HEK293T (cell line): ENCODE results near the gene DYNC2I2.

Experiments
- ARNT ChIP-seq: fragments of 450-650 bp; IDR thresholded peaks from 2 replicates; pipeline ENCODE4 v1.6.1; 2017; ENCODE audit warnings: mild to moderate bottlenecking
- BHLHE40 ChIP-seq: fragments of 450-650 bp; IDR thresholded peaks from 2 replicates; pipeline ENCODE4 v1.6.1; 2016; ENCODE audit warnings: mild to moderate bottlenecking, moderate library complexity, borderline replicate concordance
- CTBP1 ChIP-seq: fragments of 450-650 bp; IDR thresholded peaks from 2 replicates; pipeline ENCODE4 v1.6.1; 2016; ENCODE audit warnings: borderline replicate concordance
- ELF4 ChIP-seq: fragments of 450-650 bp; IDR thresholded peaks from 2 replicates; pipeline ENCODE4 v1.6.1; 2017; ENCODE audit warnings: antibody characterized with exemption
- FOXA1 ChIP-seq: fragments of 450-650 bp; IDR thresholded peaks from 2 replicates; pipeline ENCODE4 v1.6.1; 2016; ENCODE audit warnings: mild to moderate bottlenecking
- HDGF ChIP-seq: fragments of 450-650 bp; IDR thresholded peaks from 2 replicates; pipeline ENCODE4 v1.6.1; 2017; ENCODE audit warnings: antibody characterized with exemption, borderline replicate concordance
- L3MBTL2 ChIP-seq: fragments of 450-650 bp; conservative IDR thresholded peaks from 2 replicates; pipeline ENCODE4 v1.6.1; 2016; ENCODE audit warnings: mild to moderate bottlenecking
- SP1 ChIP-seq: fragments of 450-650 bp; IDR thresholded peaks from 2 replicates; pipeline ENCODE4 v1.6.1; 2017
- SUZ12 ChIP-seq: fragments of 450-650 bp; IDR thresholded peaks from 2 replicates; pipeline ENCODE4 v1.6.1; 2016; ENCODE audit warnings: mild to moderate bottlenecking
- TF ChIP-seq, protein P1 (sequence below): fragments of 450-650 bp; IDR thresholded peaks from 2 replicates; pipeline ENCODE4 v1.6.1; 2016

- TF ChIP-seq L3MBTL2 (no peak), SUZ12 (no peak), SP1 (no peak), ARNT (no peak), ELF4 (no peak), CTBP1 (no peak), BHLHE40 (no peak), FOXA1 (no peak), HDGF (no peak)
- TF ChIP-seq, protein P1, sequence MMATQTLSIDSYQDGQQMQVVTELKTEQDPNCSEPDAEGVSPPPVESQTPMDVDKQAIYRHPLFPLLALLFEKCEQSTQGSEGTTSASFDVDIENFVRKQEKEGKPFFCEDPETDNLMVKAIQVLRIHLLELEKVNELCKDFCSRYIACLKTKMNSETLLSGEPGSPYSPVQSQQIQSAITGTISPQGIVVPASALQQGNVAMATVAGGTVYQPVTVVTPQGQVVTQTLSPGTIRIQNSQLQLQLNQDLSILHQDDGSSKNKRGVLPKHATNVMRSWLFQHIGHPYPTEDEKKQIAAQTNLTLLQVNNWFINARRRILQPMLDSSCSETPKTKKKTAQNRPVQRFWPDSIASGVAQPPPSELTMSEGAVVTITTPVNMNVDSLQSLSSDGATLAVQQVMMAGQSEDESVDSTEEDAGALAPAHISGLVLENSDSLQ, result no peak
Observed at GRCh38 chr9:128694344-128694743, 37.7 kb upstream of the DYNC2I2 start.
